ENCODE measurements around the gene BLOC1S3. TPM values are rescaled to one million over a fixed set of nuclear protein-coding genes. Genes with fewer than 3 reads are reported as not detected.

BLOC1S3 gene
- total RNA-seq, 2 donors from 2014 or later, result 9.4 to 11.3 TPM

GRCh38 chr19:45211751-45212381 is 33.3 kb downstream of the BLOC1S3 start:
- H3K27me3 Mint-ChIP-seq (ENCODE audit: insufficient read depth), result peaks cover 39% of the 10 kb centered on the region
- no peaks in the 10 kb centered on the region for H3K9me3 Mint-ChIP-seq
- peaks cover 2% of the 10 kb centered on the region for H3K4me1 Mint-ChIP-seq

GRCh38 chr19:45213031-45213430 is 34.4 kb downstream of the BLOC1S3 start:
- DNase-seq, result no peak
- Mint-ChIP-seq H3K36me3 (ENCODE audit: low read depth) (no peaks in the 10 kb centered on the region), H3K9me3 (no peaks in the 10 kb centered on the region), H3K4me1 (peaks cover 2% of the 10 kb centered on the region), H3K27me3 (ENCODE audit: insufficient read depth) (peaks cover 51% of the 10 kb centered on the region), H3K4me3 (no peak overlapping the region), H3K27ac (no peak overlapping the region)
- Histone ChIP-seq H3K4me1 (ENCODE audit: control insufficient read depth, insufficient read depth, low read length) (no peaks in the 10 kb centered on the region), H3K27ac (ENCODE audit: low read depth, low read length) (no peak overlapping the region), H3K9ac (ENCODE audit: extremely low read depth, low read length, poor library complexity, severe bottlenecking) (no peak overlapping the region), H3K27me3 (ENCODE audit: control insufficient read depth, insufficient read depth, low read length, poor library complexity, severe bottlenecking) (peaks cover 22% of the 10 kb centered on the region), H3K4me3 (ENCODE audit: low read length) (no peak overlapping the region), H3K36me3 (ENCODE audit: control insufficient read depth, insufficient read depth, low read length) (no peaks in the 10 kb centered on the region), H3K9me3 (ENCODE audit: control insufficient read depth, low read length) (no peaks in the 10 kb centered on the region)
- TF ChIP-seq, protein P1, sequence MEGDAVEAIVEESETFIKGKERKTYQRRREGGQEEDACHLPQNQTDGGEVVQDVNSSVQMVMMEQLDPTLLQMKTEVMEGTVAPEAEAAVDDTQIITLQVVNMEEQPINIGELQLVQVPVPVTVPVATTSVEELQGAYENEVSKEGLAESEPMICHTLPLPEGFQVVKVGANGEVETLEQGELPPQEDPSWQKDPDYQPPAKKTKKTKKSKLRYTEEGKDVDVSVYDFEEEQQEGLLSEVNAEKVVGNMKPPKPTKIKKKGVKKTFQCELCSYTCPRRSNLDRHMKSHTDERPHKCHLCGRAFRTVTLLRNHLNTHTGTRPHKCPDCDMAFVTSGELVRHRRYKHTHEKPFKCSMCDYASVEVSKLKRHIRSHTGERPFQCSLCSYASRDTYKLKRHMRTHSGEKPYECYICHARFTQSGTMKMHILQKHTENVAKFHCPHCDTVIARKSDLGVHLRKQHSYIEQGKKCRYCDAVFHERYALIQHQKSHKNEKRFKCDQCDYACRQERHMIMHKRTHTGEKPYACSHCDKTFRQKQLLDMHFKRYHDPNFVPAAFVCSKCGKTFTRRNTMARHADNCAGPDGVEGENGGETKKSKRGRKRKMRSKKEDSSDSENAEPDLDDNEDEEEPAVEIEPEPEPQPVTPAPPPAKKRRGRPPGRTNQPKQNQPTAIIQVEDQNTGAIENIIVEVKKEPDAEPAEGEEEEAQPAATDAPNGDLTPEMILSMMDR (conservative IDR thresholded peaks at IDR 0.05), result no peak
- 90 to 91% methylated on average over 10 to 23 of the region's 23 CpGs for WGBS, 2 experiments (ENCODE audit: insufficient coverage in 1 of 2, insufficient read length in 1 of 2)

More at GRCh38 chr19:45211751-45212381, 33.3 kb downstream of the BLOC1S3 start:
- H3K9ac ChIP-seq (ENCODE audit: extremely low read depth, low read length, poor library complexity, severe bottlenecking), result no peak overlapping the region
- Mint-ChIP-seq H3K4me3 (no peak overlapping the region), H3K36me3 (ENCODE audit: low read depth) (no peaks in the 10 kb centered on the region), H3K27ac (no peak overlapping the region)
- TF ChIP-seq, protein P1 (conservative IDR thresholded peaks at IDR 0.05), result no peak
- no peaks in the 10 kb centered on the region for H3K36me3 ChIP-seq (ENCODE audit: control insufficient read depth, insufficient read depth, low read length)
- H3K27ac ChIP-seq (ENCODE audit: low read depth, low read length), result no peak overlapping the region
- H3K4me3 ChIP-seq (ENCODE audit: low read length), result no peak overlapping the region
- H3K9me3 ChIP-seq (ENCODE audit: control insufficient read depth, low read length), result no peaks in the 10 kb centered on the region
- 74 to 85% methylated on average over 10 to 16 of the region's 17 CpGs for WGBS, 2 experiments (ENCODE audit: insufficient coverage in 1 of 2, insufficient read length in 1 of 2)
- no peak for DNase-seq
- peaks cover 11% of the 10 kb centered on the region for H3K27me3 ChIP-seq (ENCODE audit: control insufficient read depth, insufficient read depth, low read length, poor library complexity, severe bottlenecking)
- no peaks in the 10 kb centered on the region for H3K4me1 ChIP-seq (ENCODE audit: control insufficient read depth, insufficient read depth, low read length)

DNA sequence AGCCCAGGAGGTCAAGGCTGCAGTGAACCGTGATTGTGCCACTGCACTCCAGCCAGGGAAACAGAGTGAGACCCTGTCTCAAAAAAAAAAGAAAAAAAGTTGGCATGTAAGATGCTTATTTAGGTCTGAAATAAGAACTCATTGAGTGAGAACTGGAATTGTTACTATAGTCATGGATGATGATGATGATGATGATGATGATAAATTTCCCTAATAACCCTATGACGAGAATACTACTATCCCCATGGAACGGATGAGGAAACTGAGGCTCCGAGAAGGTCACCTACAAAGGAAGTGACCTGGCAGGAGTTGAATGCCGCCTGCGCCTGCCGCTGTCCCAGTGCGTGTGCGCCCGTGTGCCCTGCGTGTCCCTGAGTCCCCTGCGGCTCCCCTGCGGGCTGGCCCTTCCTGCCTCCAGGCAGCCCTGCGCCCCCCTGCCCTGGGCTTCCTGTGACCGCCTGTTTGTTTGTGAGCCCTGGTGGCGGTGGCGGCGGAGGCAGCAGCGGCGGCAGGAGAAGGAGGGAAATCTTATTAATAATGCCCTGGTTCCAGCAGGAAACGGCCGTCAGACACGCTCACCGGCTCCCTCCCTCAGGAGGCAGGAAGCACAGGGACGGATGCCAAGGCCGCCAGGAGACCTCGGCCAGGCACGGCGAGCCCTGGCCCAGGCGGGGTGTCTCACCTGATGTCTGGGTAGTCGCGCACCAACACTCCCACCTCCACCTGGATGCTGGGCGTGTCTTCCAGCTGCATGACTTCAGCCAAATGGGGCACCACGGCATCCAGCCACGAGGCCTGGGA is 37.0 kb downstream of the BLOC1S3 start:
- Histone ChIP-seq H3K4me1 (ENCODE audit: control insufficient read depth, insufficient read depth, low read length) (no peaks in the 10 kb centered on the region), H3K27me3 (ENCODE audit: control insufficient read depth, insufficient read depth, low read length, poor library complexity, severe bottlenecking) (peaks cover 22% of the 10 kb centered on the region), H3K4me3 (ENCODE audit: low read length) (no peak overlapping the region), H3K9me3 (ENCODE audit: control insufficient read depth, low read length) (no peaks in the 10 kb centered on the region), H3K36me3 (ENCODE audit: control insufficient read depth, insufficient read depth, low read length) (no peaks in the 10 kb centered on the region), H3K9ac (ENCODE audit: extremely low read depth, low read length, poor library complexity, severe bottlenecking) (no peak overlapping the region), H3K27ac (ENCODE audit: low read depth, low read length) (no peak overlapping the region)
- no peaks in the 10 kb centered on the region for H3K36me3 Mint-ChIP-seq (ENCODE audit: low read depth)
- peaks cover 70% of the 10 kb centered on the region for H3K27me3 Mint-ChIP-seq (ENCODE audit: insufficient read depth)
- H3K4me1 Mint-ChIP-seq, result peaks cover 2% of the 10 kb centered on the region
- no peak overlapping the region for H3K27ac Mint-ChIP-seq
- peak overlapping the region; percentile 60 for H3K4me3 Mint-ChIP-seq
- no peaks in the 10 kb centered on the region for H3K9me3 Mint-ChIP-seq
- peak; percentile 85 for DNase-seq
- 55 to 70% methylated on average over 22 to 35 of the region's 35 CpGs for WGBS, 2 experiments (ENCODE audit: insufficient coverage in 1 of 2, insufficient read length in 1 of 2)
- TF ChIP-seq, protein P1 (conservative IDR thresholded peaks at IDR 0.05), result peak; percentile 30
